ENCODE measurements around the gene GM2A. TPM values are rescaled to one million over a fixed set of nuclear protein-coding genes. Genes with fewer than 3 reads are reported as not detected.

The GM2A gene
- total and polyA plus RNA-seq, 9 of the 15 experiments (the other 6 are each of a cell fraction or from before 2014, with no cell fraction given): 5.8 to 36.0 (median 10.0) TPM

GRCh38 chr5:151240924-151241635 is 11.9 kb upstream of the GM2A start:
- Histone ChIP-seq H3K9me1 (ENCODE audit: control insufficient read depth, insufficient read depth, low read length) (no peaks in the 10 kb centered on the region), H3K4me3 (no peak overlapping the region), H3K9ac (ENCODE audit: insufficient read depth in 1 of 2, low read depth in 2 of 2, low read length in 2 of 2) (no peak overlapping the region), H3K27ac (ENCODE audit: extremely low read depth, low read depth, low read length) (no peak overlapping the region), H3K36me3 (ENCODE audit: control insufficient read depth, insufficient read depth, low read length) (no peaks in the 10 kb centered on the region), H3K27me3 (ENCODE audit: control insufficient read depth in 2 of 2, insufficient read depth in 2 of 2, low read length in 2 of 2) (peaks cover 0 to 8% of the 10 kb centered on the region in 2 experiments; a peak in 3 of 5 replicates), H4K20me1 (replicated peaks; ENCODE audit: control insufficient read depth, insufficient read depth, low read length) (no peaks in the 10 kb centered on the region), H3K9me3 (replicated peaks; ENCODE audit: control insufficient read depth, insufficient read depth, low read depth, low read length) (no peaks in the 10 kb centered on the region), H3K4me2 (ENCODE audit: insufficient read depth, low read length) (no peak overlapping the region), H3K79me2 (ENCODE audit: control insufficient read depth, insufficient read depth, low read length) (no peaks in the 10 kb centered on the region), H3K4me1 (replicated peaks in 1 of 2; ENCODE audit: control insufficient read depth in 2 of 2, insufficient read depth in 2 of 2, low read length in 2 of 2) (peaks cover under 1 to 6% of the 10 kb centered on the region in 2 experiments; a peak in 3 of 5 replicates), H2AFZ (ENCODE audit: low read depth, low read length) (no peak overlapping the region)
- POLR2A ChIA-PET: interaction anchor here (0.5 to 1.5 kb wide), 5 partner anchors 9 to 526 kb away, joined by 3 read pairs; no protein-coding TSS in a partner anchor
- TF ChIP-seq ZNF217 (CRISPR knock-in tag; IDR thresholded peaks at IDR 0.05) (no peak), SAP30 (IDR thresholded peaks at IDR 0.05; ENCODE audit: borderline replicate concordance, insufficient read depth, low read depth, low read length, poor library complexity, severe bottlenecking) (no peak), XRCC4 (IDR thresholded peaks at IDR 0.05; ENCODE audit: extremely low read depth, insufficient read depth, insufficient read length) (no peak), KDM4B (IDR thresholded peaks at IDR 0.05; ENCODE audit: borderline replicate concordance in 2 of 2, low read depth in 1 of 2) (no peak), RBM39 (optimal IDR thresholded peaks at IDR 0.05; ENCODE audit: low read depth, low read length) (no peak), ZBTB7A (IDR thresholded peaks at IDR 0.05; ENCODE audit: borderline replicate concordance, control insufficient read depth, low read depth, low read length) (no peak)
- CTCF ChIA-PET (ENCODE audit: low intra/inter-chr PET ratio): interaction anchor here (0.6 to 3.6 kb wide), 2 partner anchors 115 to 259 kb away, joined by 3 to 17 read pairs; no protein-coding TSS in a partner anchor
- FAIRE-seq: no peak
- intact Hi-C loops (cut with micrococcal nuclease) (no loop called here), in situ Hi-C loops (cut with MboI) (no loop called here)
- no peak for DNase-seq (ENCODE audit: extremely low read depth in 1 of 4, low spot score in 3 of 4)
- WGBS (ENCODE audit: insufficient coverage, low coverage, missing lambda C conversion rate): 39% methylated on average over 2 of the region's 2 CpGs
- no peak for ATAC-seq
- no TSS peak for BruUV-seq (replicated peaks)
